Esophagus mucosa (tissue), 1 donor: ENCODE results near the gene ZNF438. TPM values are rescaled to one million over a fixed set of nuclear protein-coding genes. Genes with fewer than 3 reads are reported as not detected.
"Not testable (repeated sequence)": the region's sequence is repeated elsewhere in the genome, so short reads cannot be mapped to it uniquely, and the experiment has no call there.

Experiments used
- ATAC-seq: fragments of 200-7000 bp; cut with Tn5 transposase; one replicate; pipeline ENCODE4 v1.9.1; 2020
- total RNA-seq: library from RNA; stranded (reverse); gene quantifications from one replicate; pipeline ENCODE4 v1.2.4, GENCODE V29; 2023
- donor health status: DM: yes; HTN: yes; CAD: no.

Gene ZNF438
- total RNA-seq, 1 donor from 2014 or later = 2.9 TPM

GRCh38 chr10:30798646-30799185, 232.9 kb downstream of the ZNF438 start:
- ATAC-seq = no peak

DNA sequence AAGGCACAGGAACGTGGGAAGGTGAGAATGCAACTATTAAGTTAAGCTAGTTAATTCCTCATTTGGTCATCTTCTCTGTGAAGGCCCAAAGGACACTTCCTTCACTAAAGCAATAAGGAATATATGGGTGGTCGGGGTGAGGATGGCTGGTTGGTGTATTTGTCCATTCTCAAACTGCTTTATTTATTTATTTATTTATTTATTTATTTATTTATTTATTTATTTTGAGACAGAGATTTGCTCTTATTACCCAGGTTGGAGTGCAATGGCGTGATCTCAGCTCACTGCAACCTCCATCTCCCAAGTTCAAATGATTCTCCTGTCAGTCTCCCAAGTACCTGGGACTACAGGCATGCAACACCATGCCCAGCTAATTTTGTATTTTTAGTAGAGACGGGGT, 236.6 kb downstream of the ZNF438 start:
- ATAC-seq = not testable (repeated sequence)
